Activated T-helper 1 cell treated with anti-CD3 and anti-CD28 coated beads, Interleukin-2, amount 50 U/mL, for 16 hours (primary cell): ENCODE measurements around the gene ASB4.
A peak's percentile ranks its signal among the peaks of the same experiment; 100 is the strongest.
"Not testable (repeated sequence)": the region's sequence is repeated elsewhere in the genome, so short reads cannot be mapped to it uniquely, and the experiment has no call there.

Source experiments
- DNase-seq, 2 donors: peaks; one replicate each; pipeline ENCODE4 v3.0.0-alpha.2; 2020; ENCODE audit warnings: low read depth in 1 of 2, low spot score in 1 of 2

The ASB4 gene

GRCh38 chr7:95485391-95486123, at the start of gene ASB4:
ASB4 (plus strand) TSS chr7:95485943; CDS start chr7:95485972, 29 bp downstream.
- no peak for DNase-seq

GRCh38 chr7:95436407-95436806, 49.3 kb upstream of the ASB4 start:
- DNase-seq, result no peak

GRCh38 chr7:95440394-95441038, 45.2 kb upstream of the ASB4 start:
- DNase-seq, result no peak

GRCh38 chr7:95441042-95441823, 44.5 kb upstream of the ASB4 start:
- no peak for DNase-seq

GRCh38 chr7:95444796-95445195, 40.9 kb upstream of the ASB4 start:
- no peak for DNase-seq

- no peak for DNase-seq
These were observed 39.1 kb upstream of the ASB4 start for GRCh38 chr7:95446618-95447017.

GRCh38 chr7:95454438-95455045, 31.2 kb upstream of the ASB4 start:
- no peak for DNase-seq

GRCh38 chr7:95457947-95458346, 27.8 kb upstream of the ASB4 start:
- no peak for DNase-seq

GRCh38 chr7:95460653-95461052, 25.1 kb upstream of the ASB4 start:
- DNase-seq, result not testable (repeated sequence)

- no peak for DNase-seq
These were observed 17.7 kb upstream of the ASB4 start for GRCh38 chr7:95467912-95468607.

GRCh38 chr7:95469187-95469586, 16.6 kb upstream of the ASB4 start:
- no peak for DNase-seq

- no peak for DNase-seq
These were observed 15.9 kb upstream of the ASB4 start for GRCh38 chr7:95469848-95470247.

GRCh38 chr7:95470452-95470851, 15.3 kb upstream of the ASB4 start:
- DNase-seq, result no peak

GRCh38 chr7:95471071-95471470, 14.7 kb upstream of the ASB4 start:
- no peak for DNase-seq

- no peak for DNase-seq
These were observed 13.1 kb upstream of the ASB4 start for GRCh38 chr7:95472581-95473161.

GRCh38 chr7:95473276-95473985, 12.3 kb upstream of the ASB4 start:
- DNase-seq, result no peak

- no peak for DNase-seq
These were observed 9.5 kb upstream of the ASB4 start for GRCh38 chr7:95476072-95476847.

GRCh38 chr7:95476904-95477594, 8.7 kb upstream of the ASB4 start:
- DNase-seq, result peak in 1 of 2 donors; percentile 7
